Left lobe of liver (tissue), 2 donors: ENCODE measurements around the gene FMR1NB. TPM values are rescaled to one million over a fixed set of nuclear protein-coding genes. Genes with fewer than 3 reads are reported as not detected.

Experiments used
- ATAC-seq: fragments of 200-7000 bp; cut with Tn5 transposase; one replicate; pipeline ENCODE4 v1.9.1; 2020; ENCODE audit warnings: mild to moderate bottlenecking, moderate library complexity
- DNase-seq: peaks from one replicate; pipeline ENCODE4 v3.0.0-alpha.2; 2020; ENCODE audit warnings: low spot score
- total RNA-seq: library from RNA; stranded (reverse); gene quantifications from one replicate; pipeline ENCODE4 v1.2.1, GENCODE V29; 2021
- donor health status: DM: no; HTN: no; CAD: no; lungs with moderate emphysema.
- donor health status: DM: no; HTN: yes; CAD: no.

FMR1NB gene
- total RNA-seq: not detected

DNA sequence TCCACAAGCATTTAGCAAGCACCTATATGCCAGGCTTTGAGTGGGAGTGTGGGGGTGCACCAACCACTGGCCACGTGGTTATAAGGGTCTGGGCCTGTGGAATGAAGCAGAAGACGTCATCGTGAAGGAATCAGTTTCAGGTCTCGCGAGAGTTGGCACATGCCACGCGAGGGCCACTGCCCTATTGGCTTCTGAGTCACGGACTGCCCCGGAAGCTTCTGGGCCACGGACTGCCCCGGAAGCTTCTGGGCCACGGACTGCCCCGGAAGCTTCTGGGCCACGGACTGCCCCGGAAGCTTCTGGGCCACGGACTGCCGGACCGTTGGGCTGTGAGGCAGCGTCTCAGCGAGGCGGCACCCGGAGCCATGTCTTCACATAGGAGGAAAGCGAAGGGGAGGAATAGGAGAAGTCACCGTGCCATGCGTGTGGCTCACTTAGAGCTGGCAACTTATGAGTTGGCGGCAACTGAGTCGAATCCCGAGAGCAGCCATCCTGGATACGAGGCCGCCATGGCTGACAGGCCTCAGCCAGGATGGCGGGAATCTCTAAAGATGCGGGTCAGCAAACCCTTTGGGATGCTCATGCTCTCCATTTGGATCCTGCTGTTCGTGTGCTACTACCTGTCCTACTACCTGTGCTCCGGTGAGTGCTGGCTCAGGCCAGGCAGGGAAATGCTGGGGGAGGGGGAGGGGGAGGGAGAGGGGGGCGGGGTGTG, at the start of gene FMR1NB:
Gene FMR1NB (plus strand): TSS at position 300 of the 715 bp plus-strand sequence. CDS start 66 bp downstream, at position 366.
- ATAC-seq (no peak), DNase-seq (no peak)

DNA sequence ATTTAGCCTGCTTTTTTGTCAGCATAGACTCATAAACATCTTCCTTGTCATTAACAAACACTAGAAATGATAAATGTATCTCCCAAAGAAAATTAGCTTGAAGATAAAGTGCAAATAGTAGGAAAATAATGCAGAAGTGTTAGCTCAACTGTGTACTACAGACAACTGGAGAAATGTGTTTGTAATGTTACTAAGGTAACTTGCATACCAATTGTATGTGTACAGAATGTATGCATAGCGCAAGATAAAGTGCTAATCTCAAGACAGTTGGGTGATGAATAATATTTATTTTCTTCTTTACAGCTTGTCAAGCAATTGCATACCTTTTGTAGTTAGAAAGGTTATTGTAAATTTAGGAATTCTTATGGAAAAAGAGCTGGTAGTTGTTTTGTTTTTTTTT, 47.3 kb upstream of the FMR1NB start:
- DNase-seq (no peak), ATAC-seq (no peak)

GRCh38 chrX:147935156-147935758, 45.9 kb upstream of the FMR1NB start:
- ATAC-seq: no peak
- DNase-seq: no peak

DNA sequence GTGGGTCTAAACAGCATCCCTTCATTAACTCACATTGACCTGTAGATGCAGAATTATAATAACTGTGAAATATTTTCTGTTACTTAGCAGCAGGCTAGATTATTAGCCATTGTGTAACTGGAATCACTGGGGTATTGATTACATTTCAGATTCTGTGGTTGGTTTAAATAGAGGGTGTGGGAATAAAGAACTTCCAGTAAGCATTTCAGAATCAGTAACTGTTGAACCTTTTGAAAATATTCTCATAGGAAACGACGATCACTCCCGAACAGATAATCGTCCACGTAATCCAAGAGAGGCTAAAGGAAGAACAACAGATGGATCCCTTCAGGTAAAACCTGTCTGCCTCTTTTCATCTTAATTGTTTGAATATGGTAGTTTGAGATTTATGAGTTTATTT, 35.9 kb upstream of the FMR1NB start:
- no peak for DNase-seq
- peak; percentile 53 for ATAC-seq

GRCh38 chrX:147948531-147948930, 32.6 kb upstream of the FMR1NB start:
- ATAC-seq (no peak), DNase-seq (no peak)

- DNase-seq (no peak), ATAC-seq (peak; percentile 65)
These were observed 30.8 kb upstream of the FMR1NB start for GRCh38 chrX:147950352-147950751.

DNA sequence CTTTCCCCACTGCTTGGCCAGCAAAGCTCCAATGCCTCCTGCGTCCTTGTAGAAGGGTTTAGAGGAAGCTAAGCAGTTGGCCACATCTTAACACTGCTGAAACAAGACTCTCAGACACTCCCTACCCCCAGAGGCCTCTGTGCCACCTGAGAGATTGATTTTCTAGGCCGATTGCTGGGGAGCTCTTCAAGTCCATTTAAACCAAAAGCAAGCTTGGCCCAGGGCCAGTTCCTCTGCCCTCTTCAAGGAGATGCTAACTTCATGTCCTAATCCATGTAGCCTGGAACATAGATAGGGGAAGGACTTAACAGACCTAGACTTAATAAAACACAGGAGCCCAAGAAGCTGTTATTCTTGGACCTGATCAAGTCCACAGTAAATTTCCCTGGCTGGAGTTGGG, 27.2 kb upstream of the FMR1NB start:
- no peak for ATAC-seq
- no peak for DNase-seq

DNA sequence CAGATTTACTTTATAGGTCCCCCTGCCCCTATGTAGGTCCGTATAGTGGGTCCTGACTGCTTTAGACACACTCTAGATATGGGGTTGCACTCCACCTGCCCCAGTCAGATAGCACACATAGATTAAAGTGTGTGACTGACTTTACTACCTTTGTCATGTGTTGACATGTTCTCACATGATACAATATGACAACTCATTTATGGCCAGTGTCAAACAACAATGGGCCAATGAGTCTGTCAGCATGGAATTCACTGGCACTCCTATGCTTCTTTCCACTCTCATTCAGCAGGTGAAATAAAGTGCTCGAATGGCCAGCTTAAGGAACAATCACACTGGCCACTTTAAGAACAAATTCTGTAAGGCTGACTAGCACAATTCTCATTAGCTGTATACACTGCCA, 23.8 kb upstream of the FMR1NB start:
- DNase-seq: no peak
- no peak for ATAC-seq

GRCh38 chrX:147958291-147958690, 22.8 kb upstream of the FMR1NB start:
- no peak for ATAC-seq
- DNase-seq: no peak

DNA sequence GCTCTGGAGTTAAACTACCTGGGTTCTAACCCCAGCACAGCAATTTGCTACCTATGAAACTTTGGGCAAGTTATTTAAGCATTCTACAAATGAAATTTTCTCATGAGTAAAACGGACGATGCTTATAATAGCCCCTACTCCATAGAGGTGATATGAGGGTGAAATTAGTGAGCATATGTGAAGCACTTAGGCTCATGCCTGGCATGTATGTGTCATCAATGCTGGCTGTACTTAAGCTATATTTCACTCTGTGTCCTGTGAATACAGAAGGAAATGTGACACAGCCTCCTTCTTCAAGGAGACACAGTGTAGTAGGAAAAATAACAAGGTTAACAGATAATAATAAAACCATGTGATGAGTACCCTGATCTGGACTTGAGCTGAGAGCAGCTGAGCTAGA, 20.4 kb upstream of the FMR1NB start:
- ATAC-seq: no peak
- DNase-seq: no peak

DNA sequence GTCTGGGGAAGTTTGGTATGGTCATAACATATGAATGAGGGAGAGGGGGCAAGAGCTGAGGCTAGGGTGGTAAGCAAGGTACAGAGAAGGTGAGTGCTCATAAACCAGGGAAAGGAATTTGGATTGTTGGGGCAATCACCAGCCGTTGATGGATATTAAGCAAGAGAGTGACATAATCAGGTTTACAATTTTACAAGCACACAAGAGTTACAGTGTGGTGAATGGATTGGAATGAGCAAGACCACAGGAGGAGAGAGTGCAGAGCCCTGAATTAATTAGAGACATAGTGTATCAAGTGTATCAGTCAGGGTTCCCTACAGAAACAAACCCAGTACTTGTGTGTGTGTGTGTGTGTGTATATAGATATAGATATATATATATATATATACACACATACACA, 18.7 kb upstream of the FMR1NB start:
- ATAC-seq: no peak
- no peak for DNase-seq

- no peak for ATAC-seq
- no peak for DNase-seq
These were observed 2.2 kb upstream of the FMR1NB start for GRCh38 chrX:147978931-147979330.

- ATAC-seq: no peak
- no peak for DNase-seq
These were observed 39.2 kb downstream of the FMR1NB start for GRCh38 chrX:148020329-148020728.

GRCh38 chrX:148024425-148025148, 43.5 kb downstream of the FMR1NB start:
- no peak for ATAC-seq
- no peak for DNase-seq

DNA sequence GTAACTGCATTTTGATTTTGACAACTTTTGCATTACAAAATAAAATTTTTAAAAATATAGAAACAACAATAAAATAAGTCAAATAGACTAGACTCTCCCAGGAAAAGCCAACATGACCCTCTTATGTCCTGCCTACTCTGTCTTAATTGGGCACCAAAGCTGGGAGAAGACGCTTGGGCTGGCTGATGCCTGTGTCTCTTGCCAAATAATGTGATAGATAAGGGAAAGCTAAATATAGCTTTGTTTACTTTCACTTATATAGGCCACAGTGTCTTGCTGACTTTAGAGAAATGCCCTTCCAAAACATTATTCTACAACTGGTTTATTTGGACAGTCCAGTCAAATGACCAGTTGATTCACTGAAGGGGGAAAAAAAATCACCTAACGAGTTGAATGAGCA, 54.2 kb downstream of the FMR1NB start:
- no peak for ATAC-seq

GRCh38 chrX:148037020-148037419, 55.9 kb downstream of the FMR1NB start:
- ATAC-seq (no peak), DNase-seq (no peak)

More for the DNA sequence above, 54.2 kb downstream of the FMR1NB start:
- no peak for DNase-seq

DNA sequence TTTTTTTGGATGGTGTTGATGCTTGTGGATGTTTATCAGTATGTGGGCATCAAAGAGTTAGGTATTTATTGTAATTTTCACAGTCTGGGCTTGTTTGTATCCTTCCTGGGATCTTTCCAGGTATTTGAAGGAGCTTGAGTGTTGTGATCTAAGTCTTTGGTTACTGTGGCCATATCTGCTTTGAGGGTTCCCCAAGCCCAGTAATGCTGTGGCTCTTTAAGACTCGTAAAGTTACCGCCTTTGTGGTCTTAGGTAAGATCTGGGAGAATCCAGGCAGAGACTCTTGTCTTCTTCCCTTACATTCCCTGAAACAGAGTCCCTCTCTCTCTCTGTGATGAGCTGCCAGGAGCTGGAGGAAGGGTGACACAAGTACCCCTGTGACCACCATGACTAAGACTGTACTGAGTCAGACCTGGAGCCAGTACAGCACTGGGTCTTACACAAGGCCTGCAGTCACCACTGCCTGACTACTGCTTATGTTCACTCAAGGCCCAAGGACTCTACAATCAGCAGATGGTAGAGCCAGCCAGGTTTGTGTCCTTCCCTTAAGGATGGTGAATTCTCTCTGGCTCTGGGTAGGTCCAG, 62.2 kb downstream of the FMR1NB start:
- ATAC-seq: no peak

DNA sequence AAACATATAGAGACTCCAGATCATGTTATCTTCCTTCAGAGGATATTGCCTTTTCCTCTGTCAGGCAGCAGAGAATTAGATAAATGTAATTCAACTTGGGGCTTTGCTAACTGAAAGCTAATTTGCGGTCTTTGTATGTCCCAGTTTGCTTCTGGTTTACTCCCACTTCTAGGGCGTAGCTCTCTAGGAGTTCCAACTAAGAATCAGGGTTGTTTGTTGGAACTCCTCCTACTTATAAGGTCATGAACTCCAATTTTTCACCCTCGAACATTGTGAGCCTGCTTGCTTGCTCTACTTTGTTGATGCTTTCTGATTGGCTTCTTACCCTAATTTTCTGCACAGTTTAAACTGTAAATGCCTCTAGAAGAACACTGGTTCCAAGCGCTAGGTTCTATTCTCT, 66.1 kb downstream of the FMR1NB start:
- no peak for DNase-seq
- ATAC-seq: peak; percentile 67

More for the DNA sequence above, 62.2 kb downstream of the FMR1NB start:
- no peak for DNase-seq

DNA sequence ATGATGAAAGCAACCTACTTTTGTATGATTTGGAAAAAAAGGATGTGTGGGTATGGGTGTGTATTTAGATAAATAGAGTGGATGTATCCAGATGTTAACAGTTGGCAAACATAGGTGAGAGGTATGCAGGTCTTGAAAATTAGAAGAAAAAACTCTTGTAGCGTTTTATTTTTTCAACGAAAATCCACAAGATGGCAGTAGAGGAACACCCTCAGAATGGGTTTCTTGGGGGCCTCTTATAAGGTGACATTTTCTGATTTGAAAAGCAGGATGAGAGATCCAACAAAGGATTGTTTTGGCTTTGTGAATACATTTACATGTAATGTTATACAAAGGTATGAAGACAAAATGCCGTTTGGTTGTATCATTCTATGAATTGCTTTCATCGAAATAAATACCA, 68.3 kb downstream of the FMR1NB start:
- ATAC-seq (no peak), DNase-seq (no peak)

- ATAC-seq: no peak
- DNase-seq: no peak
These were observed 70.8 kb downstream of the FMR1NB start for GRCh38 chrX:148051973-148052372.

DNA sequence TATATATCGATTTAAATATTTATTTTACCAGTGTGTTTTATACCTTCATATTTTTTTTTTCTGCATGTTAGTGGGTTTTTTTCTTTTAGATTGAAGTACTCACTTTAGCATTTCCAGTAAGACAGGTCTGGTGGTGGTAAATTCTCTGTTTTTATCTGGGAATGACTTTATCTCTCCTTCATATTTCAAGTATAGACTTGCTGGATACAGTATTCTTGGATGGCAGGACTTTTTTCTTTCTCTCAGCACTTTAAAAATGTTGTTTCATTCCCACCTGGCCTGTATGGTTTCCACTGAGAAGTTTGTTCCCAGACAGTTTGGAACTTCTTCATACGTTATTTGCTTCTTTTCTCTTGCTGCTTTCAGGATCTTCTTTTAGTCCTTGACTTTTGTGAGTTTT, 86.1 kb downstream of the FMR1NB start:
- DNase-seq (no peak), ATAC-seq (no peak)
